Prostate gland (tissue), 2 donors: ENCODE data around the gene ZNF777.

Experiments used
- POLR2A ChIP-seq: fragments of 450-650 bp; IDR thresholded peaks from one replicate; pipeline ENCODE4 v1.6.1; 2016; ENCODE audit warnings: antibody characterized with exemption, mild to moderate bottlenecking
- TF ChIP-seq, protein P1 (sequence below), 4 experiments: fragments of 200-600 bp in 2 of 4; fragments of 450-650 bp in 2 of 4; sonication (generic) in 2 of 4; IDR thresholded peaks; 1 replicate in 3 of 4; 2 replicates in 1 of 4; pipeline ENCODE4 v1.5.1; 2016 to 2019; ENCODE audit warnings: antibody characterized with exemption in 4 of 4, mild to moderate bottlenecking in 2 of 4, moderate library complexity in 2 of 4

DNA sequence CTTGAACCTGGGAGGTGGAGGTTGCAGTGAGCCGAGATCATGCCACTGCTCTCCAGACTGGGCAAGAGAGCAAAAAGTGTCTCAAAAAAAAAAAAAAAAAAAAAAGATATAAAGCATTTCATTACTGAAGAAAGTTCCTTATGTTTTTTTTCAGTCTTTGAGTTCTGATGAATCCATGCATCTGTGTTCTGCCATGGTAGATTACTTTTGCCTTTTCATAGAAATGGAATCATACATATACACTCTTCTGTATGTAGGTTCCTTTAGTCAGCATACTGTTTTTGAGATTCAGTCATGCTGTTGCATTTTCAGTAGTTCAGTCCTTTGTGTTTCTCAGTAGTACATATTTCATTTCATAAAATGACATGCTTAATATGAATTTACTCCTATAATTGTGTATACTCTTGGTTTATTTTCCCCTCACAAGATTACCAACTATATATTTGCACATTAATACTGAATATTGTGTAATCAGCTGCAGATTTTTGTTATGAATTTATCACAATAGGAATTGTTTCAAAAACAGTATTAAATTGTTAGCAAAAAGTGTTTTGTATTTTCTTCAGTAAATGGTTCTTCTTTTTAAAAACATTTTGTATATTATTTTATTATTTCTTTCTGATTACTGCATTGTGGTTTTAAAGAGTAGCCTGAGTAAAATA is 2.8 kb upstream of the ZNF777 start:
- TF ChIP-seq POLR2A = no peak
- TF ChIP-seq, protein P1, sequence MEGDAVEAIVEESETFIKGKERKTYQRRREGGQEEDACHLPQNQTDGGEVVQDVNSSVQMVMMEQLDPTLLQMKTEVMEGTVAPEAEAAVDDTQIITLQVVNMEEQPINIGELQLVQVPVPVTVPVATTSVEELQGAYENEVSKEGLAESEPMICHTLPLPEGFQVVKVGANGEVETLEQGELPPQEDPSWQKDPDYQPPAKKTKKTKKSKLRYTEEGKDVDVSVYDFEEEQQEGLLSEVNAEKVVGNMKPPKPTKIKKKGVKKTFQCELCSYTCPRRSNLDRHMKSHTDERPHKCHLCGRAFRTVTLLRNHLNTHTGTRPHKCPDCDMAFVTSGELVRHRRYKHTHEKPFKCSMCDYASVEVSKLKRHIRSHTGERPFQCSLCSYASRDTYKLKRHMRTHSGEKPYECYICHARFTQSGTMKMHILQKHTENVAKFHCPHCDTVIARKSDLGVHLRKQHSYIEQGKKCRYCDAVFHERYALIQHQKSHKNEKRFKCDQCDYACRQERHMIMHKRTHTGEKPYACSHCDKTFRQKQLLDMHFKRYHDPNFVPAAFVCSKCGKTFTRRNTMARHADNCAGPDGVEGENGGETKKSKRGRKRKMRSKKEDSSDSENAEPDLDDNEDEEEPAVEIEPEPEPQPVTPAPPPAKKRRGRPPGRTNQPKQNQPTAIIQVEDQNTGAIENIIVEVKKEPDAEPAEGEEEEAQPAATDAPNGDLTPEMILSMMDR (IDR thresholded peaks at IDR 0.05) = no peak
